Epithelial cell of proximal tubule (primary cell): ENCODE measurements around the gene CPAMD8. TPM values are rescaled to one million over a fixed set of nuclear protein-coding genes. Genes with fewer than 3 reads are reported as not detected.

Source experiments
- DNase-seq: peaks from one replicate; pipeline ENCODE4 v3.0.0-alpha.2; 2011; ENCODE audit warnings: low read depth
- H3K4me3 ChIP-seq: 2 replicates; pipeline ENCODE4 v1.5.1; 2011; ENCODE audit warnings: low read depth, mild to moderate bottlenecking, low read length
- total RNA-seq: library from RNA; depleted of rRNA; stranded (reverse); fragments of >200 nt; gene quantifications from 2 replicates; pipeline ENCODE4 v1.2.3, GENCODE V29; 2015
- TF ChIP-seq, protein P1 (sequence below): conservative IDR thresholded peaks from 2 replicates; pipeline ENCODE4 v1.5.1; 2012; ENCODE audit warnings: low read depth, mild to moderate bottlenecking, low read length

The CPAMD8 gene
- total RNA-seq, 1 donor from 2014 or later = 8.2 TPM

DNA sequence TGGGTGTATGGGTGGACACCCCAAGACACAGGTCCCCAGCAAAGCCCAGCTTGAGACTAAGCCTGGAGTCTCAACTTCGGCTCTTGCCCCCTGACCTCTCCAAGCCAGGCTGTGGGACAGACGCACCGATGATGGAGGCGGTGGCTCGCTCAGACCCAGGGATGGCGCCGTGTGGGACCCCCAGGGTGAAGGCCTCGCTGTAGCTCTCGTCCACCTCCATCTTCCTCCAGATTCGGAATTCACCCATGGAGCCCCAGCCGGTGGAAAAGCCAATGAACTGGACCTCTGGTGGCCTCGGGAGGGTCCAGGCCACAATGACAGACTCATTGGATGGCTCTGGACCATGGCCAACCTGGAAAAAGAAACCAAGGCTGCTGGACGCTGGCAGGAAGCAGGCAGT is 98.7 kb downstream of the CPAMD8 start:
- H3K4me3 ChIP-seq = no peak overlapping the region
- TF ChIP-seq, protein P1, sequence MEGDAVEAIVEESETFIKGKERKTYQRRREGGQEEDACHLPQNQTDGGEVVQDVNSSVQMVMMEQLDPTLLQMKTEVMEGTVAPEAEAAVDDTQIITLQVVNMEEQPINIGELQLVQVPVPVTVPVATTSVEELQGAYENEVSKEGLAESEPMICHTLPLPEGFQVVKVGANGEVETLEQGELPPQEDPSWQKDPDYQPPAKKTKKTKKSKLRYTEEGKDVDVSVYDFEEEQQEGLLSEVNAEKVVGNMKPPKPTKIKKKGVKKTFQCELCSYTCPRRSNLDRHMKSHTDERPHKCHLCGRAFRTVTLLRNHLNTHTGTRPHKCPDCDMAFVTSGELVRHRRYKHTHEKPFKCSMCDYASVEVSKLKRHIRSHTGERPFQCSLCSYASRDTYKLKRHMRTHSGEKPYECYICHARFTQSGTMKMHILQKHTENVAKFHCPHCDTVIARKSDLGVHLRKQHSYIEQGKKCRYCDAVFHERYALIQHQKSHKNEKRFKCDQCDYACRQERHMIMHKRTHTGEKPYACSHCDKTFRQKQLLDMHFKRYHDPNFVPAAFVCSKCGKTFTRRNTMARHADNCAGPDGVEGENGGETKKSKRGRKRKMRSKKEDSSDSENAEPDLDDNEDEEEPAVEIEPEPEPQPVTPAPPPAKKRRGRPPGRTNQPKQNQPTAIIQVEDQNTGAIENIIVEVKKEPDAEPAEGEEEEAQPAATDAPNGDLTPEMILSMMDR = no peak

GRCh38 chr19:16922949-16923348 is 103.7 kb downstream of the CPAMD8 start:
- TF ChIP-seq, protein P1 = no peak
- DNase-seq = no peak
- no peak overlapping the region for H3K4me3 ChIP-seq

More for the DNA sequence above, 98.7 kb downstream of the CPAMD8 start:
- DNase-seq = no peak

DNA sequence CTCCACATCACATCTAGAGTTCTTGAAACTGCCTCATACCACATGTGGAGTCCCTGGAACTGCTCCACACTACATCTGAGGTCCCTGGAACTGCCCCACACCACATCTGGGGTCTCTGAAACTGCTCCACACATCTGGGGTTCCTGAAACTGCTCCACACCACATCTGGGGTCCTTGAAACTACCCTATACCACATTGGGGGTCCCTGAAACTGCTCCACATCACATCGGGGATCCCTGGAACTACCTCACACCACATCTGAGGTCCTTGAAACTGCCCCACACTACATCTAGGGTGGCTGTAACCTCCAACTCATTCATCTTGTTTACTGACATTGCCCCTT is 104.0 kb downstream of the CPAMD8 start:
- TF ChIP-seq, protein P1 = no peak
- no peak overlapping the region for H3K4me3 ChIP-seq
- DNase-seq = no peak

GRCh38 chr19:16921766-16922591 is 104.6 kb downstream of the CPAMD8 start:
- DNase-seq = no peak
- TF ChIP-seq, protein P1 = no peak
- no peak overlapping the region for H3K4me3 ChIP-seq

DNA sequence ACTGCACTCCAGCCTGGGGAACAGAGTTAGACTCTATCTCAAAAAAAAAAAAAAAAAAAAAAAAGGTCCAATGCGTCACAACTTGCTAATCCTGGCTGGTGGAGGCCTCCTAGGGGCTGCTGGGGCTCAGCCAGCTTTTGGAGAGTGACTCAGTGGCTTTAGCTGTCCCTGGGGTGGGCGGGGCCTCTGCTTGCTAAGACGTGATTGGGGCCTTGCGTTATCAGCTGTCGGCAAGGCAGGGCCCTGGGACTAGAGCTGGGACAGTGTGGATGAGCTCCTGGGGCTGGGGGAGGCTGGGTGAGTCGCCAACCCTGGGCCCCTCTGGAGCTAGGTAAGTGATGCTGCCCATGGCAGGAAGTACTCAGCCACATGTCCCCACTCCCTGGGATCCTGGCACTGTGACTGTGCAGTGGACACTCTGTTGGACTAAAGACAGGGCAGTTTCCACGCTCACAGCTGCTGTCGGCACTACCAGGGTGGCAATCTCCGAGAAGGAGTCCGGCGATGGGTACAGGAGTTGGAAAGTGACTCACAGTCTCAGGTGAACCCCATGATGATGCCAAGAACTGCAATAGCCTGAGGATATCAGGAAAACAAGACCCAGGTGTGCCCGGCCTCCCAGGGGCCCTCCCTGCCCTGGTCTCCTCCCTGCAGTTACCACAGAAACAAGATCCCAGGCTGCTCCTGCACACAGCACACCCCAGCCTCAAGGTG is 105.6 kb downstream of the CPAMD8 start:
- TF ChIP-seq, protein P1 = no peak
- H3K4me3 ChIP-seq = no peak overlapping the region
- DNase-seq = no peak

- TF ChIP-seq, protein P1 = no peak
- H3K4me3 ChIP-seq = no peak overlapping the region
- DNase-seq = no peak
Observed at GRCh38 chr19:16919496-16919895, 107.1 kb downstream of the CPAMD8 start.

DNA sequence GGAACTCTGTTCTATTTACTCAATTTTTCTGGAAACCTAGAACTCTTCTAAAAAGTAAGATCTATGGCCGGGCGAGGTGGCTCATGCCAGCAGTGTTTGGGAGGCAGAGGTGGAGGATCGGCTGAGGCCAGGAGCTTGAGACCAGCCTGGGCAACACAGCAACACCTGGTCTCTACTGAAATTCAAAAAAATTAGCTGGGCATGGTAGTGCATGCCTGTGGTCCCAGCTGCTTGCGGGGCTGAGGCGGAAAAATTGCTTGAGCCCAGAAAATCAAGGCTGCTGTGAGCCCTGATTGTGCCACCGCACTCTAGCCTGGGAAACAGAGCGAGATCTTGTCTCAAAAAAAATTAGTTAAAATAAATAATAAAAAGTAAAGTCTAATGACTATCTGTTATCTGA is 109.2 kb downstream of the CPAMD8 start:
- TF ChIP-seq, protein P1 = no peak
- H3K4me3 ChIP-seq = no peak overlapping the region
- DNase-seq = no peak
